ENCODE data around the gene CD74.
A peak's percentile ranks its signal among the peaks of the same experiment; 100 is the strongest.

Gene CD74

GRCh38 chr5:150409638-150410523 lies 2.8 kb downstream of the CD74 start:
- peak; percentile 72 to 75 for DNase-seq

GRCh38 chr5:150408231-150408943 lies 4.3 kb downstream of the CD74 start:
- no peak for DNase-seq

- peak in 1 of 2 donors; percentile 49 for DNase-seq
These were observed 5.5 kb downstream of the CD74 start for GRCh38 chr5:150407096-150407720.

GRCh38 chr5:150406723-150407095 lies 6.0 kb downstream of the CD74 start:
- no peak for DNase-seq

- DNase-seq: no peak
These were observed 6.5 kb downstream of the CD74 start for GRCh38 chr5:150406103-150406722.

- no peak for DNase-seq
These were observed 7.5 kb downstream of the CD74 start for GRCh38 chr5:150404941-150405816.

GRCh38 chr5:150404535-150404934 lies 8.2 kb downstream of the CD74 start:
- no peak for DNase-seq

- no peak for DNase-seq
These were observed 8.6 kb downstream of the CD74 start for GRCh38 chr5:150404121-150404520.

GRCh38 chr5:150402901-150403342 lies 9.8 kb downstream of the CD74 start:
- no peak for DNase-seq

- no peak for DNase-seq
These were observed 10.4 kb downstream of the CD74 start for GRCh38 chr5:150402229-150402773.

- DNase-seq: peak in 1 of 2 donors; percentile 48
These were observed 11.1 kb downstream of the CD74 start for GRCh38 chr5:150401376-150402228.

- DNase-seq: peak in 1 of 2 donors; percentile 51
These were observed 11.7 kb downstream of the CD74 start for GRCh38 chr5:150401076-150401375.

- peak in 1 of 2 donors; percentile 56 for DNase-seq
These were observed 12.2 kb downstream of the CD74 start for GRCh38 chr5:150400316-150401075.

- peak; percentile 50 to 75 for DNase-seq
These were observed 13.0 kb downstream of the CD74 start for GRCh38 chr5:150399524-150400211.

- peak; percentile 60 to 80 for DNase-seq
These were observed 13.8 kb downstream of the CD74 start for GRCh38 chr5:150398722-150399523.

- peak in 1 of 2 donors; percentile 46 for DNase-seq
These were observed 14.7 kb downstream of the CD74 start for GRCh38 chr5:150397782-150398721.

GRCh38 chr5:150397146-150397781 lies 15.4 kb downstream of the CD74 start:
- peak in 1 of 2 donors; percentile 43 for DNase-seq
